Right atrium auricular region (tissue), 2 donors: ENCODE measurements around the gene SMURF1. TPM values are rescaled to one million over a fixed set of nuclear protein-coding genes. Genes with fewer than 3 reads are reported as not detected.

Experiments
- DNase-seq: peaks from one replicate; pipeline ENCODE4 v3.0.0-alpha.2; 2019; ENCODE audit warnings: low spot score
- H3K27ac ChIP-seq, 2 donors: fragments of 200-600 bp; sonication (generic); 1 replicate in 1 of 2; 2 replicates in 1 of 2; pipeline ENCODE4 v1.5.1; 2016 to 2019
- H3K27me3 ChIP-seq, 2 donors: fragments of 200-600 bp; sonication (generic); one replicate each; pipeline versions ENCODE4 v1.5.1 to v1.6.0; 2017 to 2019
- H3K36me3 ChIP-seq: fragments of 200-600 bp; sonication (generic); one replicate; pipeline ENCODE4 v1.5.1; 2016
- H3K4me1 ChIP-seq, 2 donors: fragments of 200-600 bp; sonication (generic); one replicate each; pipeline versions ENCODE4 v1.5.1 to v1.6.0; 2017 to 2019
- H3K4me3 ChIP-seq, 2 donors: fragments of 200-600 bp; sonication (generic); 1 replicate in 1 of 2; 2 replicates in 1 of 2; pipeline ENCODE4 v1.5.1; 2017 to 2019; ENCODE audit warnings: mild to moderate bottlenecking in 1 of 2, moderate library complexity in 1 of 2
- H3K9me3 ChIP-seq, 2 donors: fragments of 200-600 bp; sonication (generic); one replicate each; pipeline ENCODE4 v1.5.1; 2019
- total RNA-seq, 2 donors: library from RNA; depleted of rRNA; stranded (reverse); fragments of >200 nt; gene quantifications; one replicate each; pipeline ENCODE4 v1.1.0, GENCODE V29; 2016
- TF ChIP-seq, protein P1 (sequence below), 2 donors: fragments of 200-600 bp; sonication (generic); IDR thresholded peaks; one replicate each; pipeline ENCODE4 v1.5.1; 2019; ENCODE audit warnings: antibody characterized with exemption in 2 of 2

The SMURF1 gene
- total RNA-seq, 2 donors from 2014 or later, result 9.0 to 14.3 TPM

DNA sequence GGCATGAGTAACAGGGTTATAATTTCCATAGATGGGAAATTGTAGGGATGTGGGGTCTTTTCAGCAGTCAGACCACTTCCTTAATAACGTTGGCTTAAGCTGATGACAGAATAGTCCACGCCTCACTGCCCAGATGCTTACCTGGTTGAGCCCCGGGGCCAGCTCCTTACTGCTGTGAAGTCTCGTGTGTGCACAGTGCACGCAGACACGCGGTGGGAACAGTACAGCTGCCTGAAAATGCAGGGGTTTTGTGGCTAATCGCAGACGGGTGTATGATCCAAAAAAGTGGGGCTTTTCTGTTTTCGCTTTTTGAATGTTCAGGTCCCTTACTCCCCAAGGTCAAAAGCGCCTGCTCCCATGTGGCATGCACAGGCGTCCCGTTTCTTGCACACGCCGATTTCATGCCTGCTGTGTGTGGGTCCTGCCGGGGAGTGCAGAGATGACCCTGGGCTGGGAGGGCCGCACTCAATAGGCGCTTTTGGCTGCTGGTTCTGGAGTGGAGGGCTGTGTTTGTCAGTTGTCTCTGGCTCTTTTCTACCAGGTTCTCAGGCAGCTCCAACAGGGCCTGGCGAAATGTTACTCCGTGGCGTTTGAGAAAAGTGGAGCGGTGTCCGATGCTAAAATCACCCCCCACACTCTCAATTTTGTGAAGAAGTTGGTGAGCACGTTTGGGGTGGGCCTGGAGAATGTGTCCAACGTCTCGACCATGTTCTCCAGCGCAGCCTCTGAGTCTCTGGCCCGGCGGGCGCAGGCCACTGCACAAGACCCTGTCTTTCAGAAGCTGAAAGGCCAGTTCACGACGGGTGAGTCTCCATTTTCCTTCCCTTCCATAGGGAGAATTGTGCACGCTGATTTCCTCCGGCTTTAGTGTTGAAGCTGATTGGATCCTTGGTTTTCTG lies 149.6 kb downstream of the SMURF1 start:
- H3K4me1 ChIP-seq, result no peaks in the 10 kb centered on the region
- peaks cover 87% of the 10 kb centered on the region for H3K36me3 ChIP-seq
- H3K27ac ChIP-seq, result no peak overlapping the region
- H3K4me3 ChIP-seq, result no peak overlapping the region
- H3K27me3 ChIP-seq, result no peaks in the 10 kb centered on the region
- no peaks in the 10 kb centered on the region for H3K9me3 ChIP-seq
- no peak for DNase-seq
- TF ChIP-seq, protein P1, sequence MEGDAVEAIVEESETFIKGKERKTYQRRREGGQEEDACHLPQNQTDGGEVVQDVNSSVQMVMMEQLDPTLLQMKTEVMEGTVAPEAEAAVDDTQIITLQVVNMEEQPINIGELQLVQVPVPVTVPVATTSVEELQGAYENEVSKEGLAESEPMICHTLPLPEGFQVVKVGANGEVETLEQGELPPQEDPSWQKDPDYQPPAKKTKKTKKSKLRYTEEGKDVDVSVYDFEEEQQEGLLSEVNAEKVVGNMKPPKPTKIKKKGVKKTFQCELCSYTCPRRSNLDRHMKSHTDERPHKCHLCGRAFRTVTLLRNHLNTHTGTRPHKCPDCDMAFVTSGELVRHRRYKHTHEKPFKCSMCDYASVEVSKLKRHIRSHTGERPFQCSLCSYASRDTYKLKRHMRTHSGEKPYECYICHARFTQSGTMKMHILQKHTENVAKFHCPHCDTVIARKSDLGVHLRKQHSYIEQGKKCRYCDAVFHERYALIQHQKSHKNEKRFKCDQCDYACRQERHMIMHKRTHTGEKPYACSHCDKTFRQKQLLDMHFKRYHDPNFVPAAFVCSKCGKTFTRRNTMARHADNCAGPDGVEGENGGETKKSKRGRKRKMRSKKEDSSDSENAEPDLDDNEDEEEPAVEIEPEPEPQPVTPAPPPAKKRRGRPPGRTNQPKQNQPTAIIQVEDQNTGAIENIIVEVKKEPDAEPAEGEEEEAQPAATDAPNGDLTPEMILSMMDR (IDR thresholded peaks at IDR 0.05), result no peak

DNA sequence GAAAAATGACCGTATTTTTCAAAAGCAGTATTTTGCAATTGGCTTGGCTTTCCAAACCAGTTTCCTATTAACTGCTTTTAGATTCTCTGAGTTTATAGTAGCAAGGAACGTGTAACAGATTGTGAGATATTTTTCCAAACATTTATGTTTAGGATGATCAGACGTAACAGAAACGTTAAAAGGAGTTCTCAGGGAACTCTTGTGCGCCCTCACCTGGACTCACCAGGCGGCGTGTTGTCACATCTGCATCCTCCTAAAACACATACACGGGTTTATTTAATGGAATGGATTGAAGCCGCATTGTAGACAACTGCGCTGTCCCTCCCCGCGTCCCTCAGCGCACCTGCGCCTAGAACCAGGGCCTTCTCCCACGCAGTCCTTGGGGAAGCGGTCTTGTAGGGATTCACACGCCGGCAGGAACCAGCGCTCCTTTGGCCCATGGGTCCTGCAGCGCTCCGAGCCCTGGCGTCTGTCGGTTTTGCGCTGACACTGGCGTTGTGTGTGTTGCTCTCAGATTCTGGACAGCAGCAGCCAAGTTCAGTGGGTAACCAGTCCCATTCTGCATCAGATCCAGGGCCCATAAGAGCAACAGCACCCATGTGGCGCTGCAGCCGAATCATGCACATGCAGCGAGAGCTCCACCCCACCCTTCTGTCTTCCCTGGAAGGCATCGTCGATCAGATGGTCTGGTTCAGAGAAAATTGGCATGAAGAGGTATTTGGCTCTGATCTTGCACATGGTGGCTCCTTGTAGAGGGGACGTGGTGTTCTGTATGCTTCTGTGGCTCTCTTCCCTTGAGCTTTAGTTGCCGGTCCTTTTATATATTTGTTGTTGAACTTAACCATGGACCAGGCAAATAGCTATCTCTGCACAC lies 150.6 kb downstream of the SMURF1 start:
- no peaks in the 10 kb centered on the region for H3K9me3 ChIP-seq
- H3K4me3 ChIP-seq, result no peak overlapping the region
- H3K27me3 ChIP-seq, result no peaks in the 10 kb centered on the region
- DNase-seq, result no peak
- no peak overlapping the region for H3K27ac ChIP-seq
- no peaks in the 10 kb centered on the region for H3K4me1 ChIP-seq
- TF ChIP-seq, protein P1 (IDR thresholded peaks at IDR 0.05), result no peak
- H3K36me3 ChIP-seq, result peaks cover 92% of the 10 kb centered on the region

DNA sequence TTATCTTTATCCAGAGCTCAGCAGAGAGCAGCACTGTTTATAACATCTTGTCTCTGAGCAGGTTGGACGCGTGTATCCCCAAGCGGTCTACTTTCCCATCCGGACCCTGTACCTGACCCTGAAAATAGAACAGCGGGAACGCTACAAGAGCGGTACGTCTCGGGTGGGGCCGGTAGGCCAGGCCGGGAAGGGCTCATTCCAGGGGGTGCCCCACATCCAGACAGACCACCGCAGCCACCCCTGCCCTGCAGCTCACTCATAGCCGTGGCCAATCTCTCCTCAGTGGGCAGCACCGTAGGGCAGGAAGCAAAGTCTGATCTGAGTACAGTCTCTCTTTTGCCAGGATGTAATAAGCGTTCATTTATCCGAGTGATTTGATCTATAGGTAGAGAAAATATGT lies 151.8 kb downstream of the SMURF1 start:
- Histone ChIP-seq H3K4me1 (no peaks in the 10 kb centered on the region), H3K36me3 (peaks cover 94% of the 10 kb centered on the region), H3K27me3 (no peaks in the 10 kb centered on the region), H3K9me3 (no peaks in the 10 kb centered on the region), H3K4me3 (no peak overlapping the region), H3K27ac (no peak overlapping the region)
- TF ChIP-seq, protein P1 (IDR thresholded peaks at IDR 0.05), result no peak
- DNase-seq, result no peak

DNA sequence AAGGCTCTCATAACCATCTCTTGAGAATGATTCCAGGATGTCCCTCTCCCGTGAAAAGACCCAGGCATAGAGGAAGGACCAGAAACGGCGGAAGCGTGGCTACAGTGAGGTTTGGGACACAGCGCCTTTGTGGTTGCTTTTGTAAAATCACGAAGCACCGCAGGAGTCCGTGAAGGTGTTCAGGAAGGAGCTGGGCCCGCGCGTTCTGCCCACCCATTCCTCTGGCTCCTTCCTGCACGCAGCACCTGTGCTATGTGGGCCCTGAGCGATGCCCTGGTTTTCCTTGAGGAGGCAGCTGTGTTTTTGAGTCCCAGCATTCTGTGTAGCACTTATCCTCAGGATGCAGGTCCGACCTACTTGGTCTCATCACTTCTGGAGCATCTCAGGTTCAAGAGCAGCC lies 152.8 kb downstream of the SMURF1 start:
- Histone ChIP-seq H3K27me3 (no peaks in the 10 kb centered on the region), H3K9me3 (no peaks in the 10 kb centered on the region), H3K4me1 (no peaks in the 10 kb centered on the region), H3K4me3 (no peak overlapping the region), H3K36me3 (peaks cover 93% of the 10 kb centered on the region), H3K27ac (no peak overlapping the region)
- TF ChIP-seq, protein P1 (IDR thresholded peaks at IDR 0.05), result no peak
- DNase-seq, result no peak

DNA sequence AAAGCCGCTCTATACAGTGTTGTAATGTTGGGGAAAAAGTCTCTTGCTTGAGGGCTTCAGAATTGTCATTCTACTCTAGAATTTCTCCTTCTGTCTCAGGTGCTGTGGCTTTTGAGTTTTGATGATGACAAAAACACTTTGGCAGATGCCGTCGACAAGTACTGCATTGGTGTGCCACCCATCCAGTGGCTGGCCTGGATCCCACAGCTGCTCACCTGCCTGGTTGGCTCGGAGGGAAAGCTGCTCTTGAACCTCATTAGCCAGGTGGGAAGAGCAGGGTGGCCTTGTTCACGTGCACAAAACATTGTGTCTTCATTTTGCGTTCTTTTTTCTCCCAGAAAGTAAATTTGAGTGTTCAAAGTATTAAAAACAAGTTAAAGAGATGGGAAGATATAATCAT lies 153.6 kb downstream of the SMURF1 start:
- TF ChIP-seq, protein P1 (IDR thresholded peaks at IDR 0.05), result no peak
- Histone ChIP-seq H3K27ac (no peak overlapping the region), H3K4me3 (no peak overlapping the region), H3K27me3 (no peaks in the 10 kb centered on the region), H3K9me3 (no peaks in the 10 kb centered on the region), H3K4me1 (no peaks in the 10 kb centered on the region), H3K36me3 (peaks cover 92% of the 10 kb centered on the region)
- no peak for DNase-seq
